Measurements from ENCODE around the gene SYT5.

DNA sequence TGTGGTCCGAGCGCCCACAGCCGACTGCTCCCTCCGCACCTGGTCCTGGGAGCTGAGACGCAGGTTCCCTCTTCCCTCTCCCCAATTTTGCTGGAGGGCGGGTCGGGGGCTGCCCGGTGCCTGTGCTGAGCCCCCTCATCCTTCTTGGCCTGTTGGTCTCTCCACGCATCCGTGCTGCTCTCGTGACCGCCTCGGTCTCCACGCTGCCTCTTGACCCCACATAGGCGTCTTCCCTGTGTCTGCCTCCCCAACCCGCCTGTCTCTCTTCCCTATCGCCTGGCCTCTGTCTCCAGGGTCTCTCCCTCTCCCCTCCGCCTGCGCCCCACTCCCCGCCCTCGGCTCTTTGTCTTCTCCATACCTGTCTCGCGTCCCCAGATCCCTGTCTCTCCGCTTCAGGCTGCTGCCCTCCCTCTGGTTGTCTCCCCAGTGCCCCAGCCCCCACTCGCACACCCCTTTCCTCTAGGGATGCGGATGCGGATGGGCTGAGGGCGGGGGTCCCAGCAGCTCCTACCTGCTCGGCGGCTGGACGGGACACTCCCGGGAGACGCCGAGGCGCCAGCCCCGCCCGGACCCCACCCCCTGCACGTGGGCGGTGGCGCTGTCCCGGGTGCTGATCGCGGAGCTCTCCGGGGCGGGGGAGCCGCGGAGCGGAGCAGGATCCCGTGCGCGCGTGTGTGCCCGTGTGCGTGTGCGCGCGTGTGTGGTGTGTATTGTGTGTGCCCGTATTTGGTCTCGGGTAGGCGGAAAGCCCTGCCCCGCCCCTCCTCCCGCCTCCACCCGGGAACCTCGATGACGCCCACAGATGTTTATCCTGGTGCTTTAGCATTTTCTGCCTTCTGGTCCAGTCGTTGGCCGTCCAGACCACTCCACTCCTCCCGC, at the start of gene SYT5:
- TF ChIP-seq CTCF (IDR thresholded peaks at IDR 0.05) (no peak), POLR2A (IDR thresholded peaks at IDR 0.05) (no peak), POLR2AphosphoS5 (IDR thresholded peaks at IDR 0.05) (no peak), EP300 (IDR thresholded peaks at IDR 0.05; ENCODE audit: low read depth) (no peak)

Measured in transverse colon (tissue), 4 donors.